ENCODE measurements around the gene DRD4. TPM values are rescaled to one million over a fixed set of nuclear protein-coding genes. Genes with fewer than 3 reads are reported as not detected.

DRD4 gene
- total and polyA plus RNA-seq, 2 experiments from 2014 or later: 1.1 TPM; not detected in 1

GRCh38 chr11:612961-613300, 24.1 kb upstream of the DRD4 start:
- no peaks in the 10 kb centered on the region for H3K79me2 ChIP-seq
- H4K20me1 ChIP-seq (ENCODE audit: insufficient read depth, poor library complexity, severe bottlenecking): peaks cover 23% of the 10 kb centered on the region
- H2AFZ ChIP-seq: no peak overlapping the region
- H3K4me3 ChIP-seq: no peak overlapping the region
- no peak for TF ChIP-seq EZH2phosphoT487 (IDR thresholded peaks at IDR 0.05; ENCODE audit: low read depth, severe bottlenecking, unreplicated experiment)
- no peak for TF ChIP-seq EZH2 (IDR thresholded peaks at IDR 0.05; ENCODE audit: borderline replicate concordance)
- TF ChIP-seq CTCF (IDR thresholded peaks at IDR 0.05; ENCODE audit: poor library complexity): no peak
- no peaks in the 10 kb centered on the region for H3K27me3 ChIP-seq
- WGBS (ENCODE audit: low lambda C conversion rate, missing lambda C conversion rate): 99% methylated on average over 10 of the region's 10 CpGs
- H3K4me2 ChIP-seq: no peak overlapping the region
- H3K9me3 ChIP-seq (ENCODE audit: low read depth): no peaks in the 10 kb centered on the region
- H3K27ac ChIP-seq: no peak overlapping the region
- H3K4me1 ChIP-seq (ENCODE audit: insufficient read depth): peaks cover 14% of the 10 kb centered on the region
- no peaks in the 10 kb centered on the region for H3K36me3 ChIP-seq (replicated peaks; ENCODE audit: insufficient read depth, low read depth)
- DNase-seq (ENCODE audit: low spot score): no peak
- H3K9me2 ChIP-seq (replicated peaks; ENCODE audit: insufficient read depth): no peaks in the 10 kb centered on the region

- Histone ChIP-seq H2AFZ (no peak overlapping the region), H4K20me1 (ENCODE audit: insufficient read depth, poor library complexity, severe bottlenecking) (peaks cover 23% of the 10 kb centered on the region), H3K4me1 (ENCODE audit: insufficient read depth) (peaks cover 14% of the 10 kb centered on the region), H3K27ac (peak overlapping the region; percentile 51), H3K4me3 (no peak overlapping the region), H3K4me2 (no peak overlapping the region), H3K9me2 (replicated peaks; ENCODE audit: insufficient read depth) (no peaks in the 10 kb centered on the region), H3K36me3 (replicated peaks; ENCODE audit: insufficient read depth, low read depth) (no peaks in the 10 kb centered on the region), H3K79me2 (no peaks in the 10 kb centered on the region), H3K9me3 (ENCODE audit: low read depth) (no peaks in the 10 kb centered on the region), H3K27me3 (no peaks in the 10 kb centered on the region)
- TF ChIP-seq CTCF (IDR thresholded peaks at IDR 0.05; ENCODE audit: poor library complexity): no peak
- TF ChIP-seq EZH2 (IDR thresholded peaks at IDR 0.05; ENCODE audit: borderline replicate concordance): no peak
- TF ChIP-seq EZH2phosphoT487 (IDR thresholded peaks at IDR 0.05; ENCODE audit: low read depth, severe bottlenecking, unreplicated experiment): no peak
- peak; percentile 89 for DNase-seq (ENCODE audit: low spot score)
- 77% methylated on average over 19 of the region's 36 CpGs for WGBS (ENCODE audit: low lambda C conversion rate, missing lambda C conversion rate)
Observed at GRCh38 chr11:613369-613968, 23.6 kb upstream of the DRD4 start.

GRCh38 chr11:614021-614622, 22.9 kb upstream of the DRD4 start:
- WGBS (ENCODE audit: low lambda C conversion rate, missing lambda C conversion rate): 92% methylated on average over 8 of the region's 14 CpGs

More at GRCh38 chr11:614021-614622, 22.9 kb upstream of the DRD4 start:
- H3K36me3 ChIP-seq (replicated peaks; ENCODE audit: insufficient read depth, low read depth): no peaks in the 10 kb centered on the region
- H3K9me3 ChIP-seq (ENCODE audit: low read depth): no peaks in the 10 kb centered on the region
- no peak for DNase-seq (ENCODE audit: low spot score)
- TF ChIP-seq EZH2 (IDR thresholded peaks at IDR 0.05; ENCODE audit: borderline replicate concordance) (no peak), EZH2phosphoT487 (IDR thresholded peaks at IDR 0.05; ENCODE audit: low read depth, severe bottlenecking, unreplicated experiment) (no peak), CTCF (IDR thresholded peaks at IDR 0.05; ENCODE audit: poor library complexity) (no peak)
- H3K4me2 ChIP-seq: peak overlapping the region; percentile 94
- no peak overlapping the region for H3K4me3 ChIP-seq
- peak overlapping the region; percentile 97 for H3K27ac ChIP-seq
- peaks cover 23% of the 10 kb centered on the region for H4K20me1 ChIP-seq (ENCODE audit: insufficient read depth, poor library complexity, severe bottlenecking)
- no peaks in the 10 kb centered on the region for H3K79me2 ChIP-seq
- H3K4me1 ChIP-seq (ENCODE audit: insufficient read depth): peaks cover 14% of the 10 kb centered on the region
- H3K9me2 ChIP-seq (replicated peaks; ENCODE audit: insufficient read depth): no peaks in the 10 kb centered on the region
- H3K27me3 ChIP-seq: no peaks in the 10 kb centered on the region
- no peak overlapping the region for H2AFZ ChIP-seq
